ENCODE measurements around the gene TSFM.

Gene TSFM

GRCh38 chr12:57741413-57741789 lies 41.2 kb upstream of the TSFM start:
- in situ Hi-C loops (cut with MboI; ENCODE audit: low sequenced_read_pairs, unreplicated experiment): no loop called here
- TF ChIP-seq, protein P1, sequence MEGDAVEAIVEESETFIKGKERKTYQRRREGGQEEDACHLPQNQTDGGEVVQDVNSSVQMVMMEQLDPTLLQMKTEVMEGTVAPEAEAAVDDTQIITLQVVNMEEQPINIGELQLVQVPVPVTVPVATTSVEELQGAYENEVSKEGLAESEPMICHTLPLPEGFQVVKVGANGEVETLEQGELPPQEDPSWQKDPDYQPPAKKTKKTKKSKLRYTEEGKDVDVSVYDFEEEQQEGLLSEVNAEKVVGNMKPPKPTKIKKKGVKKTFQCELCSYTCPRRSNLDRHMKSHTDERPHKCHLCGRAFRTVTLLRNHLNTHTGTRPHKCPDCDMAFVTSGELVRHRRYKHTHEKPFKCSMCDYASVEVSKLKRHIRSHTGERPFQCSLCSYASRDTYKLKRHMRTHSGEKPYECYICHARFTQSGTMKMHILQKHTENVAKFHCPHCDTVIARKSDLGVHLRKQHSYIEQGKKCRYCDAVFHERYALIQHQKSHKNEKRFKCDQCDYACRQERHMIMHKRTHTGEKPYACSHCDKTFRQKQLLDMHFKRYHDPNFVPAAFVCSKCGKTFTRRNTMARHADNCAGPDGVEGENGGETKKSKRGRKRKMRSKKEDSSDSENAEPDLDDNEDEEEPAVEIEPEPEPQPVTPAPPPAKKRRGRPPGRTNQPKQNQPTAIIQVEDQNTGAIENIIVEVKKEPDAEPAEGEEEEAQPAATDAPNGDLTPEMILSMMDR (IDR thresholded peaks at IDR 0.05; ENCODE audit: borderline replicate concordance, control extremely low read depth, extremely low read depth, insufficient read depth, missing control alignments): no peak
- DNase-seq (ENCODE audit: low spot score): no peak

- TF ChIP-seq, protein P1 (IDR thresholded peaks at IDR 0.05; ENCODE audit: borderline replicate concordance, control extremely low read depth, extremely low read depth, insufficient read depth, missing control alignments): peak; percentile 68
- DNase-seq (ENCODE audit: low spot score): peak; percentile 81
- in situ Hi-C loops (cut with MboI; ENCODE audit: low sequenced_read_pairs, unreplicated experiment): no loop called here
Observed at GRCh38 chr12:57741844-57742738, 40.5 kb upstream of the TSFM start.

DNA sequence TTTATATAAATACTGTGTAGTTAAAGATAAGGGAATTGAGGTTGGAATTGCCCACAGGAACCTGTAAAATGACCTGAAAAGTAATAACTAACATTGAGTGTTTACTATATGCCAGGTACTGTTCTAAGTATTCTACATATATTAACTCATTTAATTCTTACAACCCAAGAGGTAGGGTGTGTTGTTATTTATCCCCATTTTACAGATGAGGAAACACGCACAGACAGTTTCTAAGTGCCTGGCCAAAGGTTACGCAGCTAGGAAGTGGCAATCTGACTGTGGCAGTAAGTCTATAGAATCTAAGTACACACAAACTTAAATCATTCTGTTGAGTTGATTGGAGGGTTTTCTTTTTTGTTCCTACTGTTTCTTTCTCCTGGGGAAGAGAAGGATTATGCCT lies 38.8 kb upstream of the TSFM start:
- in situ Hi-C loops (cut with MboI; ENCODE audit: low sequenced_read_pairs, unreplicated experiment): no loop called here
- no peak for DNase-seq (ENCODE audit: low spot score)
- TF ChIP-seq, protein P1 (IDR thresholded peaks at IDR 0.05; ENCODE audit: borderline replicate concordance, control extremely low read depth, extremely low read depth, insufficient read depth, missing control alignments): no peak

DNA sequence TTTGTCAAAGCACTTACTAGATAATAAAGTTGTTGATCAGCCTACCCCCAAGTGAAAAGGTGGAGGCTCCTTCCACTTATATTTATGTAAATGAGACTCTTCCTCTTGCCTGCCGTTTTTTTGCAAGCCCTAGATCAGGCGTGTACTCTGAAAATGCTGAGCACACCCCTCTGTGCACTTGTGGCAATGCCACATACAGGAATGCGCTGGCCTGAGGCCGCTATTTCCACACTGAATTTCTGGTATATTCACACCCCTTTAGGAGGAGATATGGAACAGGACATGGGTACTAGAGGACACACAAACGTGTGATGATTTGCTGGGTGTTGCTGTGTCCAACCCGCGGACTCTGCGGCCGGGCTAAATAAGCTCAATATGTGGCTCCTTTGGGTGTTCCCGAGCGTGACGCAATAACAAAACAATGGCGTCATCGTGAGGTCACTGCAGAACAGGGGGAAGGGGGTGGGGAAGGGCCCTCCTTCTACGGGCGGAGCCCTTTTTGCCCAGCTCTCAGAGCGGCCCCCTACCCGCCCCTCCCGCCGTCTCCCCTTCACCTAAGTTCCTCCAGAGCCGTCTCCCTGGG lies 38.3 kb upstream of the TSFM start:
- in situ Hi-C loops (cut with MboI; ENCODE audit: low sequenced_read_pairs, unreplicated experiment): no loop called here
- peak; percentile 76 for DNase-seq (ENCODE audit: low spot score)
- TF ChIP-seq, protein P1 (IDR thresholded peaks at IDR 0.05; ENCODE audit: borderline replicate concordance, control extremely low read depth, extremely low read depth, insufficient read depth, missing control alignments): no peak

DNA sequence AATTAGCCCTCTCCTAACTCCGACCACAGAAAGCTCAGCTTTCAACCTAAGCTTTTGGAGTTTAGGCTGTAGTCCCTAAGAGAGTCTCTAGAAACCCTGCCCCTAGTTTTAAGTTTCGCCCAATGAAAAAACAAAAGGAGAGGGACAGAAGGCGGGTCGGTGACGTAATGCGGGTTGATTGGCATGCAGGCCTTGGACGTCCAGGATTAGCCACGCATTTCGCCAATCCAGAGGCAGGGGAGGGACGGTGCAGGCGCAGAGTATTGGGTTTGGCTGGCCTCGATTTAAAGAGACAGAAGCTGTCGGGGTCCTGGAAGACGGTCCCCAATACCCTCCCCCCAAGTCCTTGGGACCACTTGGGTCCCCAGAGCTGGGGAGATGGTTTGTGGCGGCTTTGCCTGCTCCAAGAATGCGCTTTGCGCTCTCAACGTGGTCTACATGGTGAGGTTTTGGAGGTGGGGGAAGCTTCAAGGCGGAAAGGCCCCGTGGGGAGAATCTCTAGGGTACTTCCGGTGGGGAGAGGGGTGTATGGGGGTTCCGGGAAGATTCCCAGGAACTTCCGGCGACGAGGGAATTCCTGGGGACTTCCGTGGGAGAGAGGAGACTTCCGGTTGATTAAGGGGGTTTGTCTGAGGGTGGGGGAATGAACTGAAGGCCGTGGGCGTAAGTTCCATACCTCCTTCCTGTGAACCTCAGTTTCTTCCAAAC lies 37.7 kb upstream of the TSFM start, which contains the start of gene TSPAN31:
TSPAN31 (plus strand) TSS at position 263 of the 708 bp plus-strand sequence; CDS start at position 379, 116 bp downstream.
- TF ChIP-seq, protein P1 (IDR thresholded peaks at IDR 0.05; ENCODE audit: borderline replicate concordance, control extremely low read depth, extremely low read depth, insufficient read depth, missing control alignments): no peak
- DNase-seq (ENCODE audit: low spot score): peak; percentile 92
- in situ Hi-C loops (cut with MboI; ENCODE audit: low sequenced_read_pairs, unreplicated experiment): no loop called here

DNA sequence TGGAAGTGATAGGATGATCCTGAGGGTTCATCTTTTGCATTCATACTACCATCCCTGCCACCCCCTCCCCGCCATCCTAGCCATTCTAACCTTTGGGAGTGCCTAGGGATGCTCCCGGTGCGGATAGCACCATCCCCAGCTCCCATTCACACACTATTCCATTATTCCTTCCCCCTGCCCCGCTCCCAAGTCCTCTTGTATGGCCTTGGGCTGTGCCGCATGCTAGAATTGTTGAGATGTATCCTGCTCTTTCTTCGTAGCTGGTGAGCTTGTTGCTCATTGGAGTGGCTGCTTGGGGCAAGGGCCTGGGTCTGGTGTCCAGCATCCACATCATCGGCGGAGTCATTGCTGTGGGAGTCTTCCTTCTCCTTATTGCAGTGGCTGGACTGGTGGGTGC lies 37.1 kb upstream of the TSFM start:
- TF ChIP-seq, protein P1 (IDR thresholded peaks at IDR 0.05; ENCODE audit: borderline replicate concordance, control extremely low read depth, extremely low read depth, insufficient read depth, missing control alignments): no peak
- in situ Hi-C loops (cut with MboI; ENCODE audit: low sequenced_read_pairs, unreplicated experiment): no loop called here
- no peak for DNase-seq (ENCODE audit: low spot score)

All from GM13976 (cell line).